ENCODE results near the gene OTOS. TPM values are rescaled to one million over a fixed set of nuclear protein-coding genes. Genes with fewer than 3 reads are reported as not detected.

OTOS gene
- total RNA-seq, 2 donors from 2014 or later, result not detected

- 80% methylated on average over 5 of the region's 5 CpGs for WGBS
- TF ChIP-seq POLR2AphosphoS5 (IDR thresholded peaks at IDR 0.05) (no peak), POLR2A (IDR thresholded peaks at IDR 0.05) (no peak)
- H3K9me3 ChIP-seq, result no peaks in the 10 kb centered on the region
- H3K27me3 ChIP-seq (replicated peaks; ENCODE audit: insufficient read depth), result no peaks in the 10 kb centered on the region
- H3K27ac ChIP-seq, result no peak overlapping the region
- no peaks in the 10 kb centered on the region for H3K4me1 ChIP-seq (replicated peaks)
- no peak overlapping the region for H3K4me3 ChIP-seq
- intact Hi-C loops (cut with DNase I), result no loop called here
- H3K36me3 ChIP-seq, result no peaks in the 10 kb centered on the region
- DNase-seq (ENCODE audit: low spot score), result no peak
Measured at GRCh38 chr2:240166191-240166590, 25.7 kb upstream of the OTOS start.

- no peak overlapping the region for H3K27ac ChIP-seq
- H3K9me3 ChIP-seq, result no peaks in the 10 kb centered on the region
- TF ChIP-seq POLR2AphosphoS5 (IDR thresholded peaks at IDR 0.05) (no peak), POLR2A (IDR thresholded peaks at IDR 0.05) (no peak), CTCF (IDR thresholded peaks at IDR 0.05) (no peak)
- H3K4me3 ChIP-seq, result no peak overlapping the region
- no peaks in the 10 kb centered on the region for H3K27me3 ChIP-seq (replicated peaks; ENCODE audit: insufficient read depth)
- WGBS, result 73% methylated on average over 4 of the region's 4 CpGs
- intact Hi-C loops (cut with DNase I), result no loop called here
- no peaks in the 10 kb centered on the region for H3K4me1 ChIP-seq (replicated peaks)
- H3K36me3 ChIP-seq, result no peaks in the 10 kb centered on the region
- DNase-seq (ENCODE audit: low spot score), result no peak
Measured at GRCh38 chr2:240165661-240166060, 25.2 kb upstream of the OTOS start.

- Histone ChIP-seq H3K27ac (no peak overlapping the region), H3K4me1 (replicated peaks) (no peaks in the 10 kb centered on the region), H3K9me3 (no peaks in the 10 kb centered on the region), H3K4me3 (no peak overlapping the region), H3K36me3 (no peaks in the 10 kb centered on the region), H3K27me3 (replicated peaks; ENCODE audit: insufficient read depth) (no peaks in the 10 kb centered on the region)
- TF ChIP-seq POLR2AphosphoS5 (IDR thresholded peaks at IDR 0.05) (no peak), CTCF (IDR thresholded peaks at IDR 0.05) (no peak), POLR2A (IDR thresholded peaks at IDR 0.05) (no peak)
- intact Hi-C loops (cut with DNase I), result no loop called here
- 84% methylated on average over 10 of the region's 10 CpGs for WGBS
- no peak for DNase-seq (ENCODE audit: low spot score)
Measured at GRCh38 chr2:240165034-240165433, 24.6 kb upstream of the OTOS start.

GRCh38 chr2:240164586-240164985, 24.1 kb upstream of the OTOS start:
- H3K4me1 ChIP-seq (replicated peaks), result no peaks in the 10 kb centered on the region
- H3K4me3 ChIP-seq, result no peak overlapping the region
- no peaks in the 10 kb centered on the region for H3K27me3 ChIP-seq (replicated peaks; ENCODE audit: insufficient read depth)
- no peak overlapping the region for H3K27ac ChIP-seq
- WGBS, result 71% methylated on average over 5 of the region's 5 CpGs
- intact Hi-C loops (cut with DNase I), result no loop called here
- no peak for DNase-seq (ENCODE audit: low spot score)
- no peaks in the 10 kb centered on the region for H3K36me3 ChIP-seq
- no peaks in the 10 kb centered on the region for H3K9me3 ChIP-seq
- TF ChIP-seq CTCF (IDR thresholded peaks at IDR 0.05), result no peak
- no peak for TF ChIP-seq POLR2AphosphoS5 (IDR thresholded peaks at IDR 0.05)
- no peak for TF ChIP-seq POLR2A (IDR thresholded peaks at IDR 0.05)

- DNase-seq (ENCODE audit: low spot score), result no peak
- TF ChIP-seq POLR2A (IDR thresholded peaks at IDR 0.05), result no peak
- no peak for TF ChIP-seq POLR2AphosphoS5 (IDR thresholded peaks at IDR 0.05)
- TF ChIP-seq CTCF (IDR thresholded peaks at IDR 0.05), result no peak
- Histone ChIP-seq H3K4me3 (no peak overlapping the region), H3K27ac (no peak overlapping the region), H3K4me1 (replicated peaks) (no peaks in the 10 kb centered on the region), H3K36me3 (no peaks in the 10 kb centered on the region), H3K27me3 (replicated peaks; ENCODE audit: insufficient read depth) (no peaks in the 10 kb centered on the region), H3K9me3 (no peaks in the 10 kb centered on the region)
- WGBS, result 95% methylated on average over 4 of the region's 4 CpGs
- intact Hi-C loops (cut with DNase I), result no loop called here
Measured at GRCh38 chr2:240163844-240164574, 23.6 kb upstream of the OTOS start.

Data from prostate gland (tissue), 2 donors.